Stomach smooth muscle (tissue), 2 donors: ENCODE data around the gene LPIN1.

Experiments used
- H3K27ac ChIP-seq: one replicate; pipeline ENCODE4 v1.7.0; 2013; ENCODE audit warnings: mild to moderate bottlenecking, low read length, inconsistent platforms
- H3K27me3 ChIP-seq, 2 donors: one replicate each; pipeline ENCODE4 v1.7.0; 2013; ENCODE audit warnings: low read length in 2 of 2; ENCODE audit not compliant: insufficient read depth in 2 of 2, control insufficient read depth in 1 of 2
- H3K36me3 ChIP-seq, 2 donors: one replicate each; pipeline ENCODE4 v1.7.0; 2013; ENCODE audit warnings: low read length in 2 of 2; ENCODE audit not compliant: control insufficient read depth in 2 of 2, insufficient read depth in 2 of 2
- H3K4me1 ChIP-seq: one replicate; pipeline ENCODE4 v1.7.0; 2013; ENCODE audit warnings: low read length; ENCODE audit not compliant: control insufficient read depth, insufficient read depth
- H3K4me3 ChIP-seq, 2 donors: one replicate each; pipeline ENCODE4 v1.7.0; 2013; ENCODE audit warnings: low read length in 2 of 2
- H3K9ac ChIP-seq, 2 donors: one replicate each; pipeline ENCODE4 v1.7.0; 2013; ENCODE audit warnings: low read length in 2 of 2, mild to moderate bottlenecking in 1 of 2
- H3K9me3 ChIP-seq, 2 donors: one replicate each; pipeline ENCODE4 v1.7.0; 2013; ENCODE audit warnings: low read length in 2 of 2; ENCODE audit not compliant: control insufficient read depth in 2 of 2
- donor health status: healthy.
- donor health status: Pancreatic carcinoma.

LPIN1 gene

DNA sequence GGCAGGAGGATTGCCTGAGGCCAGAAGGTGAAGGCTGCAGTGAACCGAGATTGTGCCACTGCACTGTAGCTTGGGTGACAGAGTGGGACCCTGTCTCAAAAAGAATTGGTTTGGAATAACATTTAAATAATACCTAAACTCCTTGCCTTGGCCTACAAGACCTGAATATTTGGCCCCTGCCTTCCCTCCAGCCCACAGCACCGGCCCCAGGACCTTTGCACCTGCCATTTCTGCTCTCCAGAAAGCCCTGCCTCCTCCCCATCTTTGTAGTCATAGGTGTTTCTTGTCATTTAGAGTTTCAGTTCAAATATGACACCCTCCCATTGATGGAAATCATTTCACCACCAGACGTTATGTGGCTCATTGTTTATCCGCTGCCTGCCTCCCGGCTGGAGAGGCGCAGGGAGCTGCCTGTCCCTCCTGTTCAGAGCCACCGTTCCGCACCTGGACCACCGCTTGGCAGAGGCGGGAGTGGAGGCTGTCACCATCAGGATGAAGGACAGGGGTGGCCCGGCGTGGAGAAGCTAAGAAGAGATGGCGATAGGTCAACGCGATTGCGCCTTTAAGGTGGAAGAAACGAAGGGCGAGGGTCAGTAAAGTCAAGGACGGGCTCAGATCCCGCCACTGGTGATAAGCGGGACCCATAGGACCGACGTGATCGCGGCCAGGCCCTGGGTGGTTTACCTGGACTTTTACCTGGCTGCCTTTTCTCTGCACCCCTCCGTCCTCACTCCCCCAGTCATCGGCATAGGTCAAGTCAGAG, 638 bp upstream of the LPIN1 start:
- Histone ChIP-seq H3K9me3 (no peaks in the 10 kb centered on the region), H3K4me1 (peaks cover 45% of the 10 kb centered on the region), H3K9ac (peak overlapping the region; percentile 66 to 76), H3K36me3 (no peaks in the 10 kb centered on the region), H3K4me3 (peak overlapping the region; percentile 65 to 72), H3K27me3 (no peaks in the 10 kb centered on the region), H3K27ac (peak overlapping the region; percentile 70)

GRCh38 chr2:11746807-11747459, 501 bp downstream of the LPIN1 start:
- H3K4me3 ChIP-seq, result peak overlapping the region; percentile 91 to 93
- H3K27me3 ChIP-seq, result no peaks in the 10 kb centered on the region
- H3K9me3 ChIP-seq, result no peaks in the 10 kb centered on the region
- H3K36me3 ChIP-seq, result no peaks in the 10 kb centered on the region
- peak overlapping the region; percentile 49 for H3K27ac ChIP-seq
- H3K9ac ChIP-seq, result peak overlapping the region; percentile 88 to 90
- peaks cover 45% of the 10 kb centered on the region for H3K4me1 ChIP-seq

- peak overlapping the region in 1 of 2 donors; percentile 64 for H3K9ac ChIP-seq
- H3K27ac ChIP-seq, result no peak overlapping the region
- peak overlapping the region in 1 of 2 donors; percentile 93 for H3K4me3 ChIP-seq
- H3K36me3 ChIP-seq, result no peaks in the 10 kb centered on the region
- peaks cover 47% of the 10 kb centered on the region for H3K4me1 ChIP-seq
- no peaks in the 10 kb centered on the region for H3K27me3 ChIP-seq
- H3K9me3 ChIP-seq, result no peaks in the 10 kb centered on the region
Observed at GRCh38 chr2:11748018-11748860, 1.8 kb downstream of the LPIN1 start.

GRCh38 chr2:11748861-11749645, 2.6 kb downstream of the LPIN1 start:
- Histone ChIP-seq H3K4me3 (no peak overlapping the region), H3K4me1 (peaks cover 43% of the 10 kb centered on the region), H3K27ac (no peak overlapping the region), H3K36me3 (no peaks in the 10 kb centered on the region), H3K9me3 (no peaks in the 10 kb centered on the region), H3K9ac (no peak overlapping the region), H3K27me3 (no peaks in the 10 kb centered on the region)

DNA sequence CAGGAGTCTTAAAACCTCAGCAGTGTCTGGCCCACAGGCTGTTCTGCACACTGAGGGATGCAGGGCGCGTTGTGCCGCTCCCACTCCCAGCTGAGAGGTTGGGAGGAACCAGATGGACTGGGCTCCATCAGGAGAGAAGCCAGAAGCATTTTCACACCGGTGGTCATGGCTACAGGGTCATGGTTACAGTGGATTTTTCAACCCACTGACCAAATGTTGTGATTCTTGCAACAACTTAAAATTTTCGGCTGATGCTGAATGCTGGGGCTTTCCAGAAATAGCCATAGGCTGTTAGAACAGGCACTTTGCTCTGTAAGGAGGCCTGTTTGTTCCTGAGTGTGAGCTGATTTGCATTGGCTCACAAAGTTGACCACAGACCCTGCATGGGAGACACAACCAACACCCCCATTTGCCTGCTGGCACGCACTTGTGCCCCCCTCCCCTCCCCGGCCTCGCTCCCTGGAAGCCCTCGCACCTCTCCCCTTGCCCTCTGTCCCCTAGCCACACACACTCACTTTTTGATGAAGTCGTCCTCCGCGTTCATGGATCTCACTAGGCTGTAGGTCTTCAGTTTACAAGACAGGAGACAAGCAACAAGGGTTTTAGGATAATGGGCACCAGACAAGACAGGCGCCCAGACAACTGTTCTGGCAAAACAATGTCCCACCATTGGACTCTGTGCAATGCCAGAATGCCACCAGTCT, 3.4 kb downstream of the LPIN1 start:
- no peak overlapping the region for H3K27ac ChIP-seq
- H3K9ac ChIP-seq, result no peak overlapping the region
- H3K27me3 ChIP-seq, result no peaks in the 10 kb centered on the region
- H3K9me3 ChIP-seq, result no peaks in the 10 kb centered on the region
- peaks cover 42% of the 10 kb centered on the region for H3K4me1 ChIP-seq
- no peaks in the 10 kb centered on the region for H3K36me3 ChIP-seq
- H3K4me3 ChIP-seq, result no peak overlapping the region

DNA sequence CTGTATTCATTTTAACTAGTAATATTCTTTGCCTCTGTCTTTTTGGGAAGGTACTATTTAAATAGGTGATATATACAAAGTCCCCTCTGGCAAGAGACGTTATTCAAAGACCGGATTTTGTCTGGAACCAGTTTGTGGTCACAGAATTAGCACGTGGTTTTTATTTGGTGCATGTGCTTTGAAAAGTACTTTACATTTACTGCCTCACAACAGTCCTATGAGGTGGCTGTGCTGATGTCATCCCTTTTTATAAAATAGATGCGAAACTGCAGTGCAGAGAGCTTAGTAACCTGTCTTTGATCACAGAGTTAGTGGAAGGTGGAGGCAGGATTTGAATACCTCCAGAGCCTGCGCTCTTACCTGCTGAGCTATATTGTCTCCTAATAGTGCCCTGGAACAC, 4.0 kb downstream of the LPIN1 start:
- Histone ChIP-seq H3K27ac (no peak overlapping the region), H3K9ac (no peak overlapping the region), H3K4me1 (peaks cover 38% of the 10 kb centered on the region), H3K4me3 (no peak overlapping the region), H3K9me3 (no peaks in the 10 kb centered on the region), H3K27me3 (no peaks in the 10 kb centered on the region), H3K36me3 (no peaks in the 10 kb centered on the region)

DNA sequence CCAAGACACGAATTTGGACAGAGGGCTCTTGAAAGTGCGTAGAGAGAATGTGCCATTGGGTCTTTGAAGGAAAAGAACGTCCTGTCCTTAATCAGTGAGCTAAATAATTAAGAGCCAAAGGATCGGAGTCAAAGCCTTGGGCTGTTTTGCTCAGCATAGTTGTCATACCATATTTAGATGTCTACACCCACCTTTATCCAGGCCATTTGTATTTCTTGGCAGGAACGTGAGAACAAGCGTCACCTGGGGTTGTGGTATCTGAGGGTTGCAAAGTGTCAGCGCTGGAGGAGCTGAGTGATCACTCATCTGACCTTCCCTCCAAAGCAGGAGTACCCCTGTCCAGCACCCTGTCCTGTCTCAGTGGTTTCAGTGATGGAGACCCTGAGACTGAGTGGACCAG, 4.5 kb downstream of the LPIN1 start:
- H3K9ac ChIP-seq, result no peak overlapping the region
- H3K9me3 ChIP-seq, result no peaks in the 10 kb centered on the region
- H3K27me3 ChIP-seq, result no peaks in the 10 kb centered on the region
- H3K4me1 ChIP-seq, result peaks cover 35% of the 10 kb centered on the region
- no peaks in the 10 kb centered on the region for H3K36me3 ChIP-seq
- no peak overlapping the region for H3K4me3 ChIP-seq
- no peak overlapping the region for H3K27ac ChIP-seq

DNA sequence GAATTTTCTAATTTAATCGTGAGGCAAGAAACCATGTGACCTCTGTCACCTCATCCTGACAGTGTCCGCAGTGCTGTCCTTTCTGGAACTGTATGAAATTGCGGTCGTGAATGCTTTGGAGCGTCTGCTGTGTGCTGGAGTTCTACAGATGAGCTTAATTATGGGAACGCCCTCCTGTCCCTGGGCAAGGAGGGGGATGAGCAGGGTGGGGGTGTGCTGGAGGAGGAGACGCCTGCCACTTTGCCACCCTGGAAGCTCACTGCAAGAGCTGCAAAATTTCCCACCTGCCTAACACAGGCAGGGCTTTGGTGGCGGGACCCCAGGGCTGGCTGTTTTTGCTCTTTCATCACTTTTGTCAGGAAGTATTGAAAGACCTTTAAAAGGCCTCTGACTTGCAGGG, 6.5 kb downstream of the LPIN1 start:
- Histone ChIP-seq H3K9ac (no peak overlapping the region), H3K4me1 (peaks cover 22% of the 10 kb centered on the region), H3K27me3 (no peaks in the 10 kb centered on the region), H3K9me3 (no peaks in the 10 kb centered on the region), H3K27ac (no peak overlapping the region), H3K4me3 (no peak overlapping the region), H3K36me3 (no peaks in the 10 kb centered on the region)

GRCh38 chr2:11753452-11753885, 7.0 kb downstream of the LPIN1 start:
- Histone ChIP-seq H3K9ac (no peak overlapping the region), H3K9me3 (no peaks in the 10 kb centered on the region), H3K36me3 (no peaks in the 10 kb centered on the region), H3K4me1 (peaks cover 16% of the 10 kb centered on the region), H3K27ac (no peak overlapping the region), H3K27me3 (no peaks in the 10 kb centered on the region), H3K4me3 (no peak overlapping the region)
